8988T (cell line): ENCODE results near the gene ANTXRL.
"Not testable (repeated sequence)": the region's sequence is repeated elsewhere in the genome, so short reads cannot be mapped to it uniquely, and the experiment has no call there.

ENCODE experiments used
- DNase-seq: peaks from one replicate; pipeline ENCODE4 v3.0.0; 2011

The ANTXRL gene

DNA sequence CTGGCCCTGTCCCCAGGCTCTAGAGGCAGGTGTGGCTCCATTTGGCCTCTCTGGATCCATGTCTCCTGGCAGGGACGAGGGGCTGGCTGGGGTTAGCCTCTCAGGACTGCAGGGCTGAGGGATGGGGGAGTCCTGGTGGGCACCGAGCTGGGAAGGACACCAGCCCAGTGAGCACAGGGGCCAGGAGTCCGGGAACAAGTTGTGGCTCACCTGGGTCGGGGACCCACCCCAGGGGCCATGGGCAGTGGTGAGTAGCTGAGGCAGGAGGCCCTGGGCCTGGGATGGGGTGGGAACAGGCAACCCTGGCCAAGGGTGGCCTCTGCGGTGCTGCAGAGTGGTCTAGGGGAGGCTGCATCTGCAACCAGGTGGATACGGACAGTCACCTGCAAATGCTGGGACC is 24.1 kb downstream of the ANTXRL start:
- DNase-seq: no peak

GRCh38 chr10:46311501-46311951 is 24.7 kb downstream of the ANTXRL start:
- no peak for DNase-seq

GRCh38 chr10:46311961-46312431 is 25.2 kb downstream of the ANTXRL start:
- DNase-seq: not testable (repeated sequence)

GRCh38 chr10:46312953-46313352 is 26.2 kb downstream of the ANTXRL start:
- DNase-seq: no peak

DNA sequence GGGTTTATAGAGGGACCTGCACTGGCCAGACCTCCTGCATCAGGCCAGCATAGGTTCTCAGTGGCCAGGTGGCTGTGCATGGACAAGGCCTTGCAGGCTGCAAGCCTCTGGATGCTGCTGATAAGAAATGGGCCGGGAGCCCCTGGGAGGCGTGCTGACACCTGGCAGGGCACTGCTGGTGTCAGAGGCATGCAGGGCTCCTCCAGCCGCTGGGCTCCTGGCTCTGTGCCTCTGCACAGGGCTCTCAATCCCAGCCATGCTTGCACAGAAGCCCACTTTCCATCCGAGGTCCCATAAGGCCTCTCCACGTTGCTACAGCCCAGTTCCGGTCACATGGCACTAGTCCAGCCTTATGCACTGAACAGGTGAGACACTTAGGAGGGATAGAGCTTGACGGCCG is 27.3 kb downstream of the ANTXRL start:
- no peak for DNase-seq

- DNase-seq: not testable (repeated sequence)
These were observed 28.5 kb downstream of the ANTXRL start for GRCh38 chr10:46315071-46315860.

DNA sequence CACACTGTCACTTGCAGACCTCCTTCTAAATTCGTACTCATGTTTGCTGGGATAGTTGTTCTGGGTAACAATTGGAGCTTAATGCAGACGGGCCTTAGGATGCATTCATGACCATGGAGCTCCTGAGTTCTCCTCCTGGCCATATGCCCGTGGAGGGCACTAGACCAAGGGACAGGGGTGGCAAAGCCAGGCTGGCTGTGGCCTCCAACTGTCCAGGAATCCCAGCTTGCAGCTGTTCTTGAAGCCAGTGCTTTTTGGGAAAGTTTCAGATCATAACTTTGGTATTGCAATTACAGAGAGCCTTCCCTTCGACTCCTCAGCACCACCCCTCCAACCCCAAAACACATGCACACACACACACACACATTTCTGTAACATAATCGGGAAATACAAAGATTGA is 30.6 kb downstream of the ANTXRL start:
- DNase-seq: no peak

DNA sequence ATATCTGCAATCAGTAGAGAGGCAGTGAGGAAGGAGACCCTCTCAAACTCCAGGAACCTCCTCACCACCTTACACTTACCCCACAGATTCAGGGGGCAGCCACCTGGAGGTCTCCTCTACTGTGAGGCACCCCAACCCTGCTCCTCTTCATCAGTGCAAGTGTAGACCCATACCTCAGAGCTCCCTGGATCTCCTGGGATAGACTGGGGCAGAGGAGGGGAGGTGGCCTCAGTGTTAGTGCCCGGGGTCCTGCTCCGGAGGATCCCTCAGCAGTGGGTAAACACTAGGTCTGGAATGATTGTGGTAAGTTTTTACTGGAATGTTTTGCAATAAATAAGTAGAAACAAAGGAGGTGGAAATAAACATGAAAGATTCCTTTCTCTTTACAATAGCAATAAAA is 31.1 kb downstream of the ANTXRL start:
- DNase-seq: no peak

- DNase-seq: no peak
These were observed 32.0 kb downstream of the ANTXRL start for GRCh38 chr10:46318799-46319198.

DNA sequence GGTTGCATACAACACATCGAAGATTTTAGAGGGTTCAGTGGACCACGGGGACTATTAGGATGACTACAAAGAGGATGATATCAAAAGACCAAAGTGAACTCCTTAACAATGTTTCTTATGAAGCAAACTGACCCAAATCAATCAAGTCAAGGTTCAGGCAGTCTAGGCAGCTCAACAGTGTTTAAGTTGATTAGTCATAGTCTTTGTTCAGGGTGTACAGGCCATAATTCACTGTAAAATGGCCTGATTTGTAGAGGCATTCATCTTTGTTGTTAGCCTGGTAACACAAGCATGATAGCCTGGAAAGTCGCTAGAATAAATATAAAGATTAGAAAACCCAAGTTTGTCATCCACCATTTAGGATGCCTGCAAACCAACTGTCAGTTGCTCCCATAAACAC is 32.6 kb downstream of the ANTXRL start:
- DNase-seq: no peak

DNA sequence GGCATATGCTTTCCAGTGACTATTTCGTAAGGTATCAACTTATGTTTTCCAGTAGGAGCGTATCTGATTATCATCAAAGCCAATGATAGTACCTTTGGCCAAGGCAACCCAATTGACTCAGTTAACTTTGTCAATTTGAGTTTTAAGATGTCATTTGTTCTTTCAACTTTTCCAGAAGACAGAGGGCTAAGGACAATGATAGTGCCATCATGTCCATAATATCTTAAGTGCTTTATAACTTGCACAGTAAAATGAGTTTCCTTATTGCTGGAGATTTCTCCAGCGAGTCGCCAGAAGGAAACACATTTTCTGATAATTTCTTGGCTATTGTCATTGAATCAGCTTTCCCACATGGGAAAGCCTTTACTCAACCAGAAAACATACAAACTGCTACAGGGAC is 35.0 kb downstream of the ANTXRL start:
- DNase-seq: no peak

- no peak for DNase-seq
These were observed 36.4 kb downstream of the ANTXRL start for GRCh38 chr10:46323176-46323575.

DNA sequence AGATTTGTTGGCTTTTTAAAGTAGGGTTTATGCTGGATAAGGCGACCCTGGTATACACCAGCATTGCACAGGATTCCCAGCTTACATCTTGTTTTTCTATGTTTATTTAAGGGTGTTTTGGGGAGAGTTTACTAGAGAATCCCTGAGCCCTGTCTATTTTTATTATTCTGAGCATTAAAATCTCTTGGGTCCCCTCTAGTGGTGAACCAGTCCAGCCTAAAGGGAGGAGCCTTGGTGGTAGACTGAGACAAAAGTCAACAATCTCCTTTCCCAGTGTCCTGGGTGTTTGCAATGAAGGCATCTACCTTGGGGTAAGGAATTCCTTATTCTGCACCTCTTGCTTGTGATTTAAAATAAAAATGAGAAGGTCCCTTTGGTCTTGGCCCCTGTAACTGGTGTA is 38.2 kb downstream of the ANTXRL start:
- no peak for DNase-seq

DNA sequence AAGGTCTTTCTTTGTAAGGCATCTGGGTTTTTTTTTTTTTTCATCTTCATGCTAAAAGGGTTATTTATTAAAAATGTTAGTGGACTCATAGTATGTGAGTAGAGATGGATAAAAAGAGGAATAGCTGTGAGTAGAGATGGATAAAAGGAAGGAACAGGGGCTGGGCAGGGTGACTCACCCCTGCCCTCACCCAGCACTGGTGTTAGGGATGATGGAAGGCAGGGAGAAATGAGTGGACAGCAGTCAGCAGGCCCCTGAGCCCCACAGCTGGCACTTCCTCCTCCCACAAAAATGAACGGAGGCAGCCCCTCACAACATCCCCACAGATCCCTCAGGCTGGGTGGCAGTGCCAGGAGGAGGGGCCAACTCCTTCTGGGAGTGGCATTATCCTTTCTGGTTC is 39.3 kb downstream of the ANTXRL start:
- no peak for DNase-seq

GRCh38 chr10:46326971-46327370 is 40.2 kb downstream of the ANTXRL start:
- no peak for DNase-seq

GRCh38 chr10:46327685-46328084 is 40.9 kb downstream of the ANTXRL start:
- DNase-seq: no peak

GRCh38 chr10:46328853-46329689 is 42.3 kb downstream of the ANTXRL start:
- no peak for DNase-seq

DNA sequence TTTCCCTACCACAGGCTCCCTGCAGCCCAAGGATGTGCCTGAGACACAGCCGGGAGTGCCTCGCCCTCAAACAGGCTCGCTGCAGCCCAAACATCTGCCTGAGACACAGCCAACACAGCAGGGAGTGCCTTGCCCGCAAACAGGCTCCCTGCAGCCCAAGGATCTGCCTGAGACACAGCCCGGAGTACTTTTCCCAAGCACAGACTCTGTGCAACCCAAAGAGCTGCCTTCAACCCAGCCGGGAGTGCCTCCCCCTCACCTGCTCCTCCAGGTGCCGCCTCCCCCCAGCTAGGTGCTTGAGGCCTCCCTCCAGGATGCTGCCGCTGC is 42.9 kb downstream of the ANTXRL start:
- DNase-seq: no peak

- no peak for DNase-seq
These were observed 44.1 kb downstream of the ANTXRL start for GRCh38 chr10:46330894-46331293.

DNA sequence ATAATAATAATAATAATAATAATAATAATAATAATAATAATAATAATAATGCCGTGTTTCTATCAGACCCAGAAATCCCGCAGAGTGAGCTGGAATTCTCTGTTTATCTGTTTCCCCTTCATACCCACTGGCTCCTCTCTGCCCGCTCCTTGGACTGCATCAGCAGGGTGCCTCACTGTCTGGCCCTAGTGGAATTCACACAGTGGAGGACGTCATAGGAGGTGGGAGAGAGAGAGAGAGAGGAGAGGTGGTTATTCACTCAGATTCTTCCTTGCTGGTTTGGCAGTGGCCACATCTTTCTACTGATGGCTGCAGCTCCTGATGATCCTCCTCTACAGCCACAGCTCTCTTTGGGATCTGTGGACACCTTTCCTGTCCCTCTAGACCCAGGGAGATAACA is 78.7 kb downstream of the ANTXRL start:
- not testable (repeated sequence) for DNase-seq

DNA sequence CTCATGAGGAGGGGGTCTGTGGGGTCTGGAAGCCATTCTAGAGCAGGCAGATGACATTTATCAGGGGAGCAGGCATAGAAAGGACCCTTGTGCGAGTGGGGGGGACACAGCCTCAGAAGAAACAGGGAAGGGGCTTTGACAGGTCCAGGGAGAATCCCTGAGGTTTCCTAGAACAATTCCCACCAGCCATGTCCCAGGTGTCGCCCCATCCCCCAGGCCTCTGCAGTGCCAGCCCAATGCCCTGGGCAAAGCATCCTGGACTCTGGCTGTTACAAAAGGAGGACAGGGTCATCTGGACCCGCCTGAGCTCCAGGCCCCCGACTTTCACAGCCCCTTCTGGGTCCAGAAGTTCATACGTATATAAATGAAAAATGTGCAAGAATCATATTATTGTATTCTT is 80.4 kb downstream of the ANTXRL start:
- not testable (repeated sequence) for DNase-seq

DNA sequence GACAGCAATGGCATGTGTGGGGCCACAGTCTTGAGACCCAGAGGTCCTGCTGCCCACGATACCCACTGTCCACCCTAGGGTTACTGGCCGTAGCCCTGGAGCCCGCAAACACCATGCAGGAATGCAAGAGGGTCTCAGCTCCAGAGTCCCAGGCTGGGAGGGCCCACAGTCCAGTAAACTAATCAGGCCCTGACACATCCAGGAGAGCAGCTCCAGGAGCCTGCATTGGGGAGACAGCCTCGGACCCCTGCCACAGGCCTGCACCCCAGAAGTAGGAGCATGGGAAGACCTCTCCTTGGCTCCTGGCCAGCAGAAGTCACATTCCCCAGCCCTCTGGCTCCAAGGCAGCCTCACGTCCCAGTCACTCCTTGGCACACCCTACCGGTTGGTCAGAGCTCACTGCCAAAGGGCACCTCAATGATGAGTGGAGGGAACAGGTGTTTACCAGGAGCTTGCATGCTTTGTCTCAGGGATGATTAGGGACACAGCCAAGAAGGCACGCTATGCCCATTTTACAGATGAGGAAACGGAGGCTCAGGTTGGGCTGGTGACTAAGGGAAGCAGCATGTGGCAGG is 81.0 kb downstream of the ANTXRL start:
- DNase-seq: not testable (repeated sequence)

GRCh38 chr10:46368956-46369355 is 82.2 kb downstream of the ANTXRL start:
- not testable (repeated sequence) for DNase-seq

GRCh38 chr10:46374410-46374809 is 87.6 kb downstream of the ANTXRL start:
- not testable (repeated sequence) for DNase-seq
